Loucy (cell line): ENCODE data around the gene MTMR1.

Experiments used
- H2AFZ ChIP-seq: fragments of 200-600 bp; sonication (generic); 2 replicates; pipeline ENCODE4 v1.6.0; 2016; ENCODE audit warnings: antibody characterized with exemption, mild to moderate bottlenecking, low read length, moderate library complexity
- H3F3A ChIP-seq: fragments of 200-600 bp; 2 replicates; pipeline ENCODE4 v1.6.0; 2016; ENCODE audit warnings: antibody characterized with exemption, low read depth, mild to moderate bottlenecking
- H3K27me3 ChIP-seq: fragments of 200-600 bp; sonication (generic); 2 replicates; pipeline ENCODE4 v1.6.1; 2014; ENCODE audit warnings: low read length, mild to moderate bottlenecking; ENCODE audit not compliant: insufficient read depth, poor library complexity, severe bottlenecking
- H3K36me3 ChIP-seq: fragments of 200-600 bp; sonication (generic); 2 replicates; pipeline ENCODE4 v1.6.1; 2016; ENCODE audit warnings: low read length; ENCODE audit not compliant: insufficient read depth
- H3K4me1 ChIP-seq: fragments of 200-600 bp; sonication (generic); 2 replicates; pipeline ENCODE4 v1.5.1; 2014; ENCODE audit warnings: low read length, mild to moderate bottlenecking; ENCODE audit not compliant: insufficient read depth, poor library complexity, severe bottlenecking
- H3K4me2 ChIP-seq: fragments of 200-600 bp; sonication (generic); 2 replicates; pipeline ENCODE4 v1.6.0; 2014; ENCODE audit warnings: antibody characterized with exemption, low read length, low read depth, mild to moderate bottlenecking; ENCODE audit not compliant: poor library complexity, severe bottlenecking
- H3K4me3 ChIP-seq: fragments of 200-600 bp; sonication (generic); 2 replicates; pipeline ENCODE4 v1.5.1; 2014; ENCODE audit warnings: low read length, mild to moderate bottlenecking, mixed read lengths; ENCODE audit not compliant: poor library complexity, severe bottlenecking
- H3K79me2 ChIP-seq: fragments of 200-600 bp; sonication (generic); 2 replicates; pipeline ENCODE4 v1.6.1; 2014; ENCODE audit warnings: low read length; ENCODE audit not compliant: insufficient read depth
- H3K9ac ChIP-seq: fragments of 200-600 bp; sonication (generic); 2 replicates; pipeline ENCODE4 v1.6.0; 2014; ENCODE audit warnings: mild to moderate bottlenecking, low read depth, low read length, moderate library complexity; ENCODE audit not compliant: poor library complexity, severe bottlenecking
- H3K9me2 ChIP-seq: fragments of 200-600 bp; sonication (generic); replicated peaks from 2 replicates; pipeline ENCODE4 v1.6.1; 2016; ENCODE audit warnings: low read depth, low read length, mixed read lengths
- H3K9me3 ChIP-seq: fragments of 200-600 bp; sonication (generic); 2 replicates; pipeline ENCODE4 v1.6.1; 2014; ENCODE audit warnings: mild to moderate bottlenecking, antibody characterized with exemption, low read length, low read depth; ENCODE audit not compliant: insufficient read depth
- H4K20me1 ChIP-seq: fragments of 200-600 bp; sonication (generic); 2 replicates; pipeline ENCODE4 v1.6.0; 2014; ENCODE audit warnings: antibody characterized with exemption, low read length, mild to moderate bottlenecking; ENCODE audit not compliant: insufficient read depth, poor library complexity, severe bottlenecking
- EZH2phosphoT487 ChIP-seq: fragments of 200-600 bp; IDR thresholded peaks from 2 replicates; pipeline ENCODE4 v1.6.1; 2018; ENCODE audit warnings: antibody characterized with exemption, mild to moderate bottlenecking, moderate library complexity, borderline replicate concordance
- TF ChIP-seq, protein P1 (sequence below): fragments of 200-600 bp; sonication (generic); conservative IDR thresholded peaks from 2 replicates; pipeline ENCODE4 v1.5.1; 2014; ENCODE audit warnings: mild to moderate bottlenecking, antibody characterized with exemption, low read length

Gene MTMR1

GRCh38 chrX:150765237-150765636, 72.0 kb downstream of the MTMR1 start:
- H3K9me3 ChIP-seq: no peaks in the 10 kb centered on the region
- no peak overlapping the region for H3K4me3 ChIP-seq
- no peak overlapping the region for H3K9ac ChIP-seq
- H2AFZ ChIP-seq: no peak overlapping the region
- no peaks in the 10 kb centered on the region for H3K9me2 ChIP-seq
- H4K20me1 ChIP-seq: no peaks in the 10 kb centered on the region
- H3K36me3 ChIP-seq: no peaks in the 10 kb centered on the region; the same call in 1 of the 2 replicates
- no peak overlapping the region for H3K4me2 ChIP-seq
- no peaks in the 10 kb centered on the region for H3F3A ChIP-seq
- no peaks in the 10 kb centered on the region for H3K79me2 ChIP-seq
- TF ChIP-seq, protein P1, sequence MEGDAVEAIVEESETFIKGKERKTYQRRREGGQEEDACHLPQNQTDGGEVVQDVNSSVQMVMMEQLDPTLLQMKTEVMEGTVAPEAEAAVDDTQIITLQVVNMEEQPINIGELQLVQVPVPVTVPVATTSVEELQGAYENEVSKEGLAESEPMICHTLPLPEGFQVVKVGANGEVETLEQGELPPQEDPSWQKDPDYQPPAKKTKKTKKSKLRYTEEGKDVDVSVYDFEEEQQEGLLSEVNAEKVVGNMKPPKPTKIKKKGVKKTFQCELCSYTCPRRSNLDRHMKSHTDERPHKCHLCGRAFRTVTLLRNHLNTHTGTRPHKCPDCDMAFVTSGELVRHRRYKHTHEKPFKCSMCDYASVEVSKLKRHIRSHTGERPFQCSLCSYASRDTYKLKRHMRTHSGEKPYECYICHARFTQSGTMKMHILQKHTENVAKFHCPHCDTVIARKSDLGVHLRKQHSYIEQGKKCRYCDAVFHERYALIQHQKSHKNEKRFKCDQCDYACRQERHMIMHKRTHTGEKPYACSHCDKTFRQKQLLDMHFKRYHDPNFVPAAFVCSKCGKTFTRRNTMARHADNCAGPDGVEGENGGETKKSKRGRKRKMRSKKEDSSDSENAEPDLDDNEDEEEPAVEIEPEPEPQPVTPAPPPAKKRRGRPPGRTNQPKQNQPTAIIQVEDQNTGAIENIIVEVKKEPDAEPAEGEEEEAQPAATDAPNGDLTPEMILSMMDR: no peak
- no peak for TF ChIP-seq EZH2phosphoT487
- H3K27me3 ChIP-seq: no peaks in the 10 kb centered on the region
- no peaks in the 10 kb centered on the region for H3K4me1 ChIP-seq

DNA sequence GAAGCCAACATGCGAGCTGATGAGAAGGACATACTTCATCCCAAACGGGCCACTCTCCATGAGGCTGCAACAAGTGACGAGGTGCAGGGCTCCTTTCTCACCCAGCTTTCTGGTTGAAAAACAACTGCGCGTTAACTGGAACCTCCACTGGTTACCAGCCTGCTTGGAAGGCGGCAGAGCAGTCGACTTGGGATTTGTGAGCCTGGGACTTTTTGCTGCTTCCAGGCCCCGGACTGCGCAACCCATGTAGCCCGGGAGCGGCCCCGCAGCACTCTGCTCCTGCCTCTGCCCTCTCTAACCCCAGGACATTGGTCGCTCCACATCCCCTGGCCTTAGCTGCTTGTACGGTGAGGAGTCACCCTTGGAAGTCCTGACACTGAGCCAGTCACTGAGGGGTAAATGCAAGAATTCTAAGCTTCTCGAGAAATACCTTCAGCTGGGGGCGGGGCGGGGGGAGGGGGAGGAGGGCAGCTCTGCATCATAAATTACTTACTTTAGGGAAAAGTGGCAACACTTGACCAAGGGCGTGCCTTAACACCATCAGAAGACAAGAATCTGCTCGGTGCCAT, 72.7 kb downstream of the MTMR1 start:
- no peak overlapping the region for H3K4me3 ChIP-seq
- no peaks in the 10 kb centered on the region for H3F3A ChIP-seq
- no peaks in the 10 kb centered on the region for H4K20me1 ChIP-seq
- no peaks in the 10 kb centered on the region for H3K4me1 ChIP-seq
- H3K9me3 ChIP-seq: no peaks in the 10 kb centered on the region
- no peak overlapping the region for H2AFZ ChIP-seq
- H3K79me2 ChIP-seq: no peaks in the 10 kb centered on the region
- no peaks in the 10 kb centered on the region for H3K9me2 ChIP-seq
- no peaks in the 10 kb centered on the region; the same call in 1 of the 2 replicates for H3K36me3 ChIP-seq
- no peaks in the 10 kb centered on the region for H3K27me3 ChIP-seq
- no peak overlapping the region for H3K4me2 ChIP-seq
- H3K9ac ChIP-seq: no peak overlapping the region
- TF ChIP-seq, protein P1: no peak
- TF ChIP-seq EZH2phosphoT487: no peak

DNA sequence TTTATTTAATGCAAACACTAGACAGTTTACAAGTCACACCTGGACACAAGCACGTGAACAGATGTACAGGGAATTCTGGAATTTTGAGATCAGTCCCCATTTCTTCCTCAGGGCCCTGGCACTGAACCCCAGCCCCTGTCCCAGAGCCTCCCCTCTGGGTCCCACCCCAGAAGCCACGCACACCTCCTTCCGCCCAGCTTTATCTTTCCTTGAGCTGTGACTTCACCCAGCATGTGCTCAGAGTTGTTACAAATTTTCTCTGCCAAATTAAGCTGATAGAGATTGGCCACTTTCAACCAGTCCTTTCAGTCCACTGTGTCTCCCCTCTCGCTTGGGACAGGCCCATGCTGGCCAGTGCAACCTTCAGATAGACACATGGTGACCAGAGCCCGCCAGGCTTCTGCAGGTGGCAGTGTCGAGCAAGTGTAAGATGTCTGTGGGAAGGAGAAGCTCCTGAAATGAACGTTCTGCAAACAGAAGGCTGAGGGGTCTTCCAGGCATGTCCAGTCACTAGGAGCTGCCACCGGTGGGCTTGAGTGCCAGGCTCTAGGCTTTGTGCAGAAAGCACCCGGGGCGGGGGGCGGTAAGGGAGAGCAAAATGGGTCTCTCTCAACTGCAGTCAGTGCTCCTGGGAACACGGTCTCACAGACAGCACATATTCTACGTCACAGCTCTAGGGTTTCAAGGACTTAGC, 73.3 kb downstream of the MTMR1 start:
- Histone ChIP-seq H3K4me2 (no peak overlapping the region), H3K79me2 (no peaks in the 10 kb centered on the region), H3K9ac (no peak overlapping the region), H4K20me1 (no peaks in the 10 kb centered on the region), H3K9me3 (no peaks in the 10 kb centered on the region), H3K27me3 (no peaks in the 10 kb centered on the region), H3K4me3 (no peak overlapping the region), H3F3A (no peaks in the 10 kb centered on the region), H3K4me1 (no peaks in the 10 kb centered on the region), H2AFZ (no peak overlapping the region), H3K36me3 (no peaks in the 10 kb centered on the region; the same call in 1 of the 2 replicates), H3K9me2 (no peaks in the 10 kb centered on the region)
- TF ChIP-seq, protein P1: no peak; the same call in 1 of the 2 replicates
- TF ChIP-seq EZH2phosphoT487: no peak
